Keratinocyte (primary cell): ENCODE data around the gene GYS1. TPM values are rescaled to one million over a fixed set of nuclear protein-coding genes. Genes with fewer than 3 reads are reported as not detected.

Experiments
- DNase-seq: peaks from one replicate; pipeline ENCODE4 v3.0.0-alpha.2; 2011; ENCODE audit warnings: low read depth, missing footprints, low spot score
- FAIRE-seq: peaks from 2 replicates; lab custom pipeline; 2011; peaks lifted over from hg19 to GRCh38; lab: Jason Lieb, UNC
- H2AFZ ChIP-seq: 2 replicates; pipeline ENCODE4 v1.6.0; 2012; ENCODE audit warnings: low read length, control low read depth, inconsistent platforms; ENCODE audit not compliant: control insufficient read depth
- H3K27ac ChIP-seq: 2 replicates; pipeline ENCODE4 v1.5.1; 2011; ENCODE audit warnings: low read length; ENCODE audit not compliant: control insufficient read depth, insufficient read depth
- H3K27me3 ChIP-seq: 3 replicates; pipeline ENCODE4 v1.6.0; 2011; ENCODE audit warnings: low read length; ENCODE audit not compliant: control insufficient read depth, insufficient read depth; ENCODE audit errors: extremely low read depth
- H3K36me3 ChIP-seq, 2 experiments: 2 replicates in 1 of 2; 3 replicates in 1 of 2; pipeline ENCODE4 v1.5.1; 2011; ENCODE audit warnings: low read length in 2 of 2, mild to moderate bottlenecking in 1 of 2; ENCODE audit not compliant: control insufficient read depth in 2 of 2, insufficient read depth in 2 of 2; ENCODE audit errors: extremely low read depth in 1 of 2
- H3K4me1 ChIP-seq: 3 replicates; pipeline ENCODE4 v1.5.1; 2011; ENCODE audit warnings: low read length; ENCODE audit not compliant: control insufficient read depth, insufficient read depth; ENCODE audit errors: extremely low read depth
- H3K4me2 ChIP-seq: 3 replicates; pipeline ENCODE4 v1.6.0; 2011; ENCODE audit warnings: low read depth, low read length; ENCODE audit not compliant: control insufficient read depth, insufficient read depth; ENCODE audit errors: extremely low read depth
- H3K4me3 ChIP-seq, 3 experiments: fragments of 200-600 bp in 1 of 3; sonication (generic) in 1 of 3; 2 replicates in 2 of 3; 3 replicates in 1 of 3; pipeline ENCODE4 v1.5.1; 2011 to 2016; ENCODE audit warnings: low read length in 3 of 3, mild to moderate bottlenecking in 3 of 3, control low read depth in 2 of 3, inconsistent platforms in 1 of 3, low read depth in 1 of 3, mixed read lengths in 1 of 3, mixed run types in 1 of 3, moderate library complexity in 1 of 3; ENCODE audit not compliant: control insufficient read depth in 2 of 3, insufficient read depth in 2 of 3; ENCODE audit errors: extremely low read depth in 1 of 3
- H3K79me2 ChIP-seq: 2 replicates; pipeline ENCODE4 v1.6.0; 2012; ENCODE audit warnings: low read length; ENCODE audit not compliant: control insufficient read depth, insufficient read depth
- H3K9ac ChIP-seq: 3 replicates; pipeline ENCODE4 v1.6.0; 2011; ENCODE audit warnings: low read length; ENCODE audit not compliant: control insufficient read depth, insufficient read depth; ENCODE audit errors: extremely low read depth
- H3K9me1 ChIP-seq: 3 replicates; pipeline ENCODE4 v1.6.0; 2011; ENCODE audit warnings: low read length; ENCODE audit not compliant: control insufficient read depth, insufficient read depth; ENCODE audit errors: extremely low read depth
- H3K9me3 ChIP-seq: 2 replicates; pipeline ENCODE4 v1.5.1; 2012; ENCODE audit warnings: low read depth, low read length; ENCODE audit not compliant: control insufficient read depth
- H4K20me1 ChIP-seq: 3 replicates; pipeline ENCODE4 v1.6.0; 2011; ENCODE audit warnings: low read length; ENCODE audit not compliant: control insufficient read depth, insufficient read depth; ENCODE audit errors: extremely low read depth
- CTCF ChIP-seq, 3 experiments: IDR thresholded peaks in 1 of 3; conservative IDR thresholded peaks in 1 of 3; optimal IDR thresholded peaks in 1 of 3; 2 replicates in 2 of 3; 3 replicates in 1 of 3; pipeline versions ENCODE3 to v1.5.1; 2011; ENCODE audit warnings: low read length in 3 of 3, mild to moderate bottlenecking in 3 of 3, moderate library complexity in 2 of 3, control low read depth in 1 of 3, inconsistent platforms in 1 of 3; ENCODE audit not compliant: insufficient read depth in 2 of 3; ENCODE audit errors: extremely low read depth in 1 of 3
- EZH2 ChIP-seq: IDR thresholded peaks from one replicate; pipeline ENCODE4 v1.6.1; 2012; ENCODE audit warnings: inconsistent platforms, mild to moderate bottlenecking, low read length, moderate library complexity
- dilution Hi-C: fragments of 300-500 bp; cut with MboI; formaldehyde crosslinking; loops from one replicate; pipeline ENCODE4 v1.7.0; 2020; ENCODE audit warnings: low sequenced_read_pairs; ENCODE audit not compliant: extremely low pct_ligation_motif_present
- polyA plus RNA-seq, 5 experiments: library from polyadenylated mRNA; depleted of rRNA in 3 of 5; stranded (reverse) in 3 of 5; stranded (forward) in 1 of 5; unstranded in 1 of 5; fragments of >200 nt; gene quantifications; 1 replicate in 1 of 5; 2 replicates in 3 of 5; 3 replicates in 1 of 5; pipeline versions ENCODE4 v1.2.1 to v1.2.3, GENCODE V29; 2011 to 2012; ENCODE audit warnings: missing spikeins in 2 of 5, low read depth in 1 of 5, low replicate concordance in 1 of 5

Gene GYS1
- polyA plus RNA-seq, 1 donor (not counting 4 experiments of a cell fraction or from before 2014, with no cell fraction given) = 46.5 TPM

GRCh38 chr19:49022116-49022515 is 29.0 kb upstream of the GYS1 start:
- no peak overlapping the region for H3K9ac ChIP-seq
- no peak overlapping the region for H3K4me3 ChIP-seq
- H3K9me1 ChIP-seq = no peaks in the 10 kb centered on the region
- H4K20me1 ChIP-seq = no peaks in the 10 kb centered on the region
- dilution Hi-C loops = no loop called here
- H3K36me3 ChIP-seq = no peaks in the 10 kb centered on the region
- H2AFZ ChIP-seq = no peak overlapping the region
- DNase-seq (no peak), FAIRE-seq (no peak)
- no peaks in the 10 kb centered on the region for H3K79me2 ChIP-seq
- no peak overlapping the region for H3K27ac ChIP-seq
- H3K4me1 ChIP-seq = peaks cover 18% of the 10 kb centered on the region
- H3K27me3 ChIP-seq = peaks cover 11% of the 10 kb centered on the region
- H3K9me3 ChIP-seq = no peaks in the 10 kb centered on the region
- no peak overlapping the region for H3K4me2 ChIP-seq
- no peak for TF ChIP-seq CTCF (optimal IDR thresholded peaks at IDR 0.05 in 1 of 3, IDR thresholded peaks at IDR 0.05 in 1 of 3, conservative IDR thresholded peaks at IDR 0.05 in 1 of 3; ENCODE audit: extremely low read depth in 1 of 3, insufficient read depth in 2 of 3, low read length in 3 of 3)
- no peak for TF ChIP-seq EZH2

GRCh38 chr19:49020931-49021895 is 28.1 kb upstream of the GYS1 start:
- Histone ChIP-seq H3K4me2 (no peak overlapping the region), H3K9me3 (no peaks in the 10 kb centered on the region), H3K9ac (no peak overlapping the region), H3K36me3 (peaks cover 0 to under 1% of the 10 kb centered on the region in 2 experiments), H3K4me1 (peaks cover 18% of the 10 kb centered on the region), H4K20me1 (no peaks in the 10 kb centered on the region), H3K27ac (no peak overlapping the region), H3K79me2 (no peaks in the 10 kb centered on the region), H3K4me3 (no peak overlapping the region), H2AFZ (no peak overlapping the region), H3K9me1 (no peaks in the 10 kb centered on the region), H3K27me3 (peaks cover 11% of the 10 kb centered on the region)
- no peak for TF ChIP-seq EZH2
- TF ChIP-seq CTCF (optimal IDR thresholded peaks at IDR 0.05 in 1 of 3, IDR thresholded peaks at IDR 0.05 in 1 of 3, conservative IDR thresholded peaks at IDR 0.05 in 1 of 3; ENCODE audit: extremely low read depth in 1 of 3, insufficient read depth in 2 of 3, low read length in 3 of 3) = no peak
- FAIRE-seq (no peak), DNase-seq (no peak)
- dilution Hi-C loops = no loop called here
